Activated T-cell treated with anti-CD3 and anti-CD28 coated beads, Interleukin-2, amount 50 U/mL, for 48 hours (primary cell): Measurements from ENCODE around the gene STEAP4.
"Not testable (repeated sequence)": the region's sequence is repeated elsewhere in the genome, so short reads cannot be mapped to it uniquely, and the experiment has no call there.

Experiments used
- DNase-seq, 2 experiments: peaks; one replicate each; pipeline ENCODE4 v3.0.0-alpha.2; 2020

STEAP4 gene

DNA sequence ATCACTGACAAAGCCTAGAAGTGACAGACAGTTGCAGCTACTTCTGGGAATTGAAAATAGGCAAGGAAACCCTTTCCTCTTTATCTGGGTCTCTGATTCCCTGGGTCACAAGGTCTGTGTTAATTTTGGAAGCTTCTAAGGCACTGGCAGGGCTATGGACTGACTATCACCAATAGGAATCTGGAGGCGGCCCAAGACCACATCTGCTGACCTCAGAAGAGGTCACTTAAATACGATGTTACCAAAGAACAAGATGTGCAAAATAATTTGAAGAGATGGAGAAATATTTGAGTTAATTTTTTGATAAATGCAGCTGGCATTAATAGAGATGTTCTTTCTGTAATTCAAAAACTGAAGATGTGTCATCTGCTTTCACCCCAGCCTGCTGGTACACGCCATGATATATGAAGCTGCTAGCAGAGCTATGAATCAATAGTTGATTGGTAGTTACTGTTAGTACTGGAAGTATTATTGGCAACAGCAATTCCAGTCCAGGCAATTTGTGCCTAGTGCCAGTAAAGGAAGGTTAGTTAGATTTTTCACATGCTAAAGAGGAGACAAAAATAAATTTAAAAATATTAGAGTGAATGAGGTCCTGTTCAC is 5.5 kb upstream of the STEAP4 start:
- no peak for DNase-seq

DNA sequence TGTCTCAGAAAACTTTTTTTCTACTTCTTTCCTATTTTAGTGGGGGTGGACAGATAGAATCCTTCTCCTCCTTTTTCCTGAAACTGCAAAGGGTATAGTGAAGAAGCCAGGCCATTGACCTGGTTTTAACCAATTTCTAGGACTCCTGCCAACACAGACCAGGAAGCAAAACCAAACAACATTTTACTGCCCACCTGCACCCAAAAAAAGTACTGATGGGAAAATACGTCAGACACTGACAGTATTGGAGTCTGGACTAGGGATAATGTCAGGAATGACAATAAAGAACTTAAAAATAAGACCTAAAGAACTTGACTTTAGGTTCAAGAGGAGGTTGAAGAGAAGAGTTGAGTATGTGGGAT is 5.0 kb upstream of the STEAP4 start:
- no peak for DNase-seq

DNA sequence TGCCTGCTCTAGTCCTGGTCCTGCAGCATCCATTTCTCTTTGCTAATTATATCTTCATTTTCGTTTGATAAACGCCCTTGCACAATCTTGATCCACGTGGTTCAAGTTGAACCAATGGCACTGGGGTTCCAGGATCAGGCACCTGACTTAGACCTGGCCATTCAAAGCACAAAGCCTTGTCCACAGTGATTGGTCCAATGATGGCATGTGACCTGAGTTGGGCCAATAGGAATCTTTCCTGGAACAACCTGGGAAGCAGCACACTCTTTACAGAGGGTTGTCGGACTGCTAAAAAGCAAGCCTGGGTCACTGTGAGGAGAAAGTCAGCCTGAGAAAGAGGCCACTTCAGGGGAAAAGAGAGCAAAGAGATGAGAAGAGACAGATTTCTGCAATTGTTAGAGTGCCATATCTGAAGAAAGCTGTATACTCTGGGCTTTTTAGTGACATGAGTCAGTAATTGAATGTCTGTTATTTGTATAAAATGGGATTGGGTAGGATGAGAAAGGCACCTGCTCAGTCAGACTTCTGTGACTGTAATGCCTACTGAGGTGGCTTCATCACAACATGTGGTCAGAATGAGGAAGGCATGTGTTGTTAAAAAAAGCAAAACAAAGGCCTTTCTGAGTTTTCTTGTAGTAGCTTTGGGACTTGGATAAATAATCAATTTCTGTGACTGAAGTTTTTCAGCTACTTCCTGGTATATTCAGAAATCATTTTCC is 4.4 kb upstream of the STEAP4 start:
- no peak for DNase-seq

DNA sequence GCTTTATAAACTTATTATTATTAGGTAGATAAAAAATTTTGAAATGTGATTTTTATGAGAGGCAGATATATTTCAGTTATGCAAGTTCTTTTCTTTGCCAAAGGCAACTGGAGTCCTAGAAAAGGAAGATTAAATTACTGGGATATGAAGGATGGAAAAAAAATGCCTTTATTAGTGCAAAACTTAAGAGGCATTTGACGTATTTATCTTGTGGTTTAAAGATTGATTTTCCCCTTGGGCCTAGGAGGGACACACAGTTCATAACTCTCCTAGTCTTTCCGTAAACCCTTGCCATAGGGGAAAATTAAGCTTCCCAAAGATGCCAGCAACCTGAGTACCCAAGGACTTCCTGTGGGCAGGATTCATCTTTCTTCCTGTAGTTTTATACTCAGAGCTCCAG is 3.1 kb upstream of the STEAP4 start:
- DNase-seq = no peak

DNA sequence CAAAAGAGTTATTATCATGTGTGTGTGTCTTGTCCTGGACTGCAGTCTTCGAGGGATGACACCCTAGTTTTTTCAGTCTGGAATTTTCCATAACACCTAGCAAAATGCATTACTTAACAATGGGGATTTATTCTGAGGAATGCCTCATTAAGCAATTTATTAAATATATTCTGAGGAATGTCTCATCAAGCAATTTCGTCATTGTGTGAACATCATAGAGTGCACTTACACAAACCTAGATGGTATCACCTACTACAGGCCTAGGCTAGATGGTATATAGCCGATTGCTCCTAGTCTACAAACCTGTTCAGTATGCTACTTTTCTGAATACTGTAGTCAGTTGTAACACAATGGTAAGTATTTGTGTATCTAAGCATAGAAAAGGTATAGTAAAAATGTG is 1.1 kb upstream of the STEAP4 start:
- no peak for DNase-seq

DNA sequence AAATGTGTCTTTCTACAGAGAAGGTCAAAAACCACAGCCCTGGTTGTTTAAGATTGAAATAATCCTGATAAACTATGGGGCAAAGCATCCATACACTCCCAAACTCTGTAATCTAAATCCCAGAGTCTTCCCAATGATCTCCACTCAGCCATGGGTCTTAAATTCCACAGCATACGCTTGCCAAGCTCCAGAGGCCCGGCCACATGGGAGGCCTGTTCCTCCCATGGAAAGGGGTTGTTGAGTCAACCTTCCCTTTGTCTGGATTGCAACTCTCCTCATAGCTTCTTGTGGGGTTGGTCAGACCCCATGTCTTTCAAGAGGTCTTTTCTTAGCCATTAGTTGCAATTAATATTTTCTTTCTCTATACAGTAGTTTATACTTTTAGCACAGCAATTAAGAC is 718 bp upstream of the STEAP4 start:
- DNase-seq = no peak

DNA sequence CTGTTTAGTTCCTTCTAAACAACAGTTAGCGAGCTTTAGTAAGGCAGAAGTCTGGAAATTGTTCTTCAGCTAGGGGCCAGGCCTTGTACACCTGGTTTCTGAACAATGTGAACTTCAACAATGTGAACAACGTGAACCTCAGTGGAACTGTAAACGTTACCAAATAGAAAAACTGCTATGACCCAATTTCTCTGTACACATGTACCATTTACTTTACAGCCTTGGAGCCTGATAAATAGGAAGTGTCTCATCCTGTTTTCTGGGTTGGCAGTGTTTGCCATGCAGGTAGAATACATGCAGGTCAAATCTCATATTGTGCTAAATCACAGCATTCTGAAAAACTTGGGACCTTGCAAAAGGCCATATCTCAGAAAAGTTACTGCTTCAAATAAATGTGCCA is 1.6 kb downstream of the STEAP4 start:
- no peak for DNase-seq

DNA sequence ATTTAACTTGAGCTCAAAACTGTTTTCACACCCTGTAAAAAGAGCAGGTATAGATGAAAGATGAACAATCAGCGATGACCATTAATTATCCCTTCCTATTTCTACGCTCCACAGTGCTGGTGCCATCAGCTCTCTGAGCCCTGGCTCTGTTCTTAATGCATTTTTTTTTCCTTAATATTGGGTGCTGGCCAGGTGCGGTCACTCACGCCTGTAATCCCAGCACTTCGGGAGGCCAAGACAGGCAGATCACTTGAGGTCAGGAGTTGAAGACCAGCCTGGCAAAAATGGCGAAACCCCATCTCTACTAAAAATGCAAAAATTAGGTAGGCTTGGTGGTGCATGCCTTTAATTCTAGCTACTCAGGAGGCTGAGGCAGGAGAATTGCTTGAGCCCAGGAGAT is 4.2 kb downstream of the STEAP4 start:
- DNase-seq = no peak

DNA sequence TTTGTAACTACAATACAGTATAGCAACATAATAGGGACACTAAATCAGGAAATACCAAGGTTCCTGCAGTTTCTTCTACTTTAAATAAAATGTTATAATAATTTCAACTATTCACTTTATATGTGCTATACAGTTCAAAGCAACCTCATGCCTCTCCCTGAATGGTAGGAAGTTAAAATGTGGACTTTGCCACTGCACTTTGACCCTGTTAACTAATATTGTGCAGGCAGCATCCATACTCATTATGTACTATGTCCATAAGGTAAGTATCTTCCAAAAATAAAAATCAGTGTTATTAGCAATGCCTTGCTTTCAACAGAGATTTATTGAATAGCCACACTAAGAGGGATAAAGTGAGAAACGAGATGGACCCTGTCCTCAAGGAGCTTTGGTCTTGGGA is 4.8 kb downstream of the STEAP4 start:
- DNase-seq = no peak

DNA sequence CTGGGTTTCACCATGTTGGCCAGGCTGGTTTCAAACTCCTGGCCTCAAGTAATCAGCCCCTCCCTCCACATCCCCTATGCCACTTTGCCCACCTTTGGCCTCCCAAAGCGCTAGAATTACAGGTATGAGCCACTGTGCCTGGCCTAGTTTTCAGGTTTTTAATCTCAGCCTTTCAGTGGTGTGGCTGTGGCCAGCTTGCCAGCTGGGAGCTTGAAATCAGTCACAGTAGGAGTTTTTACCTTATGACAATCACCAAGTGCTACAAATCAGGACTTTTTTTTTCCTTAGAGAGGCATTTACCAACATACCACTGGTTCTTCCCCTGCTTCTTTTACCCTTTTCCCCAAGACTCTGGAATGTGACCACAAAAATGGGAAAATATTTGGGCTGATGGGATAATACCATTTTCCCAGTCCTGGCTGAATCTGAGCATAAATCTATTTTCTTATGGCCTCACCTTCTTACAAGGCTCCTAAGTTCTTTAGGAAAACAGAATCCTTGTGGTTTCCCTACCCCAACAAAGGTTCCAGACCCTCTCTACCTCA is 6.2 kb downstream of the STEAP4 start:
- no peak for DNase-seq

DNA sequence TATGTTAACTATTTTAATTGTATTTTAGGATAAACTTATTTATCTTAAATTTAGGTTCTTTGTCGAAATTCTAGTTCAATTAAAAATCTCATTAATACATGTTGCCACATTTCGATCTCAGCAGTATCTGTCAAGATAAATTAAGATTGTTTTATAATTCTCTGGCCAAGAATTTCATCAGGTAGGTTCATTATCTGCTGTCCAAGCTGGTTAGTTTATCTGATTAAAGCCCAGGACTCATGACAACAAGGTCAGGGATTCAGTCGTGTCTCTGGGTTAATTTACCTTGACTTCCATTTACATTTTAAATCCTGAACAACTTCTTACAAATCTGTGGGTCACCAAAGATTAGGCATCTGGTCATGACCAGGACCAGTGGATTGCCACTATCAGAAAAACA is 7.6 kb downstream of the STEAP4 start:
- DNase-seq = no peak

DNA sequence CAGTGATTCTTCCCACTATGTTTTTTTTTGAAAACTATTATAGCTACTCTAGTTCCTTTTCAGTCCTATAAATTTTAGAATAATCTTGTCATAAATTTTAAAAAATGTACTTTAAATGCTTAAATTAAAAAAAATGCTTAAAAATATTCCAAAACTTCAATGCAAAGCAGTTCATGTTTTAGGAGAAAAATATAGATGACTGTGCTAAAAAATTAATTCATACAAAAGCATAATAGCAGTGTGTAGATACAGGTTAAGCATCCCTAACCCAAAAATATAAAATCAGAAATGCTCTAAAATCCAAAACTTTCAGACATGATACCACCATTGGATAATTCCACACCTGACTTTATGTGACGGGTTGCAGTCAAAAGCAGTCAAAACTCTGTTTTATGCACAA is 12.8 kb downstream of the STEAP4 start:
- DNase-seq = no peak

DNA sequence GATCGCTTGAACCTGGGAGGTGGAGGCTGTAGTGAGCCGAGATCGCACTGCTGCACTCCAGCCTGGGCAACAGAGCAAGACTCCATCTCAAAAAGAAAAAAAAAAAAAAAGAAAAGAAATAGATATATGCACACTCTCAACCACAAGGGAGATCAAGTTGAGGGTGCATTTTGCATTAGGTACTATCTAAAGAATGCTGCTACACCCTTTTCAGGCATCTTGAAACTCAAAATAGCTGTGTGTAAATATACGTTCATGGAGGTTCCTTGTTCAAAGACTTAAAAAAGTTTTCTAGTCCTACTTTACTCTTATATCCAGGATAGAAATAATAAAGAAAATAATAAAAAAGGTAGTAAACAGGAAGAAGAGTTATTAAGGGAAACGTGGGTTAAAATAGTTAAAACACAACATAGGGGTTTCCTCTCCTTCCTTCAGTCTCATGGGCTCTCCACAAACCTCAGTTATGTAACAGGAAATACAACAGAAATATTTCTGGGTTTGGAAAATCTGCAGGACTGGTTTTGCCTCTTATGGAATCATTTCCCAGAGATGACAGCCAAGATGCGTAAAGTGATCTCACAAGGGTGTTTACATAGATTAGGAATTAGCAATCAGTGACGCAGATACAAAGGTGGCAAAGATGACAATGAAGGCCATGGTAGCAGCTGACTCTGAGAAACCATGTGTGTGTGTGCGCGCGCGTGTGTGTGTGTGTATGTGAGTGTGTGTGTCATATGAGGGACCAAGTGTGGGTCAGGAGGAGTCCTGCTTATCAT is 15.1 kb downstream of the STEAP4 start:
- DNase-seq = no peak

DNA sequence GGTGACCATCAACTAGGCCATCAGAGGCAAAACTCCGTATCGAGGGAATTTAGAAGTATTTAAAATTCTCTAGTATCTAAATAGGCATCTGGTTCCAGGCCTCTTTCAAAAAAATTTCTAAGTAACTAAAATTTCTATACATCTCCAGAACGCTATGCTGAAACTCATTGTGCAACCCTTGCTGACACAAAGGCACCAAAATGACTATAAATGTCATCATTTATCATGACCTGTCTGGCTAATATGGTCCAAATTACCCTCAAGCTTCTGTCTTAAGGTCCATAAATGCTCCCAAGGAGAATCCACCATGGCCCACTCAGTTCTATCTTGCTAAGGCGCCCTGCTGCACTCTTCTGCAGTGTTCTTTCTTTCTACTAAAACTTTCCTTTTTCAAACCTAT is 16.2 kb downstream of the STEAP4 start:
- DNase-seq = no peak

DNA sequence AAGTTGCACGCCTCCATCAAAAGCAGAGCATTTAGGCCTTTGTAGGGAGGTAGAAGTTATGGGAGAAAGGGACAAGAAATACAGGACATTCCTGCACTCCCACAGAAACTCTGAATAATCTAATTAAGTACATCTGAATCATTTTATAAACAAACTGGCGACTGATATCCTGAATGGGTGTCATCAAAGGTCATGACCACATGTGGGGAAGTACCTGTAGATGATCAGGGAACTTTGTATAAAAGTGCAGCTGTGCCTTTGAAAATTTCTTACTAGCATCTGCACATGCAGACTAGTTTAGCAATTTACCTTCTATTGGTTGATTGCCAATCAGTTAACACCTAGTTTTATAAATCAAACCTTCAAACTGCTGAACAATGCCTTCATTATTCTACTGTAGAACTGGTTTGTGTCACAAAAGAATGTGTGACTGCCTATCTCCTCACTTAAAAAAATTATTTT is 17.1 kb downstream of the STEAP4 start:
- no peak for DNase-seq

DNA sequence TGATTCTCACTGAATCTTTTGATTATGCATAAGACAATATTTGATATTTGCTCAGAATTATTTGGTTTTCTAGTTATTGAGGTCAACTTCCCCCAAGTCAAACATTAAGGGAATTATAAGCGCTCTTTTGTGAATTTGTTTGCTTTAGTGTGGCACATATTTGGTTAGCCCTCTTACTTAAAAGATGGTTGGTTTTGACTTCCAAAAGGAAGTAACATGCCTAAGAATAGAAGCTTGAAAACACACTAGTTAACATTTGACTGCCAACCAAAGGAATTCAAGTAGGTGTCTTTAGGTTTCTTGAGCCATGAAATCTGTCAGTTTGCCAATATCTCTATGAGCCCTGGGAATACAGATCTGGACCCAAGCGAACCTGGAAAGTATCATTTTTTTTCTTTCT is 24.9 kb downstream of the STEAP4 start:
- no peak for DNase-seq

DNA sequence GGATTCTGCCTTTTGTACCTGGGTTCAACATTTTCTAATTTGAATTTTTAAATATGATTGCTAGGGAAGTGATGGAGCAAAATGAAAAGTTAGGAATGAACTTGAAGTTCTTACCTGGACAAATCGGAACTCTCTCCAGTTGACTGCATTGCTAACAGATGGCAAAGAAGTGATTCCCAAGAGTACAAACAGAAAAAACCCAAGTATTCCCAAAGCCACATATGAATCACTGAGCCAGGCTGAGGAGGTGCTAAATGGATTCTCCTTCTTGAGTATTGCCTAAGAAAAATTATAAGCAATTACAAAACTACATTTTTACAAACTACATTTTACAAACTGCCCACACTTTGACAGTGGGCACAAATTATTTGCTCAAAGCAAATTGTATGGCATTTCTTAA is 25.9 kb downstream of the STEAP4 start:
- no peak for DNase-seq

DNA sequence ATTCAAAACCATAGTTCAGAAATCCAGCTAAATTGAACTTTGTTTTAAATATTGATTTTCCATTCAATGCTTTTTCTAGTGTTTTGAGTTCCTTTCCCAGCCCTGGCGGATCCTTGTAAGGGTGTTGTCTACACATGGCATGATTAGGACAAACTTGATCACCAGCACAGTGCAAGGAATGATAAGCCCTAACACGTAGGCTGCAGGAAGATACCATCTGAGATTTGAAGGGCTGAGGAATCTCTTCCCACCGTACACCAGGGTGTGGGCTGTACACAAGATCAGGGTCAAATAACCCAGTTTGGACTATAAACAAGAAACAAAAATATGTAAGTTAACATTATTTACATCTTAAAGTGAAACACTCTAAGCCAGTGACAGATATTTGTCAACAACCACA is 27.4 kb downstream of the STEAP4 start:
- no peak for DNase-seq

DNA sequence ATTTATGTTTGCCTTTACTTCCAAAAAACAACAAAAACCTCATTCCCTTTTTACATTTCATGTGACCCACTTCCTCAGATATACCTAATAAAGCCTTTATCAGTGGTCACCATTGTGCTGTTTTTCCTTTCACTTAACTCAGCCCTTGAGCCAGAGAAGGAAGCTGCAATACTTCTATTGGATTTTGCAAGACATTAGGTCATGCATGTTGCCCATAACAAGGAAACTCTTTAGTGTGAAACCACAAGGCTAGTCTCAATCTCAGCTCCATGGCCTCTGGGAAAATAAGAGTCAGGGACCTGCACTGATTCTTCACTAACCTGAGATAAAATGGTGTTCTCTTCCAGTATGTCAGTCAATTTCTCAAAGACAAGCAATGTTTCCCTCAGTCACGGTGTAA is 27.8 kb downstream of the STEAP4 start:
- no peak for DNase-seq

DNA sequence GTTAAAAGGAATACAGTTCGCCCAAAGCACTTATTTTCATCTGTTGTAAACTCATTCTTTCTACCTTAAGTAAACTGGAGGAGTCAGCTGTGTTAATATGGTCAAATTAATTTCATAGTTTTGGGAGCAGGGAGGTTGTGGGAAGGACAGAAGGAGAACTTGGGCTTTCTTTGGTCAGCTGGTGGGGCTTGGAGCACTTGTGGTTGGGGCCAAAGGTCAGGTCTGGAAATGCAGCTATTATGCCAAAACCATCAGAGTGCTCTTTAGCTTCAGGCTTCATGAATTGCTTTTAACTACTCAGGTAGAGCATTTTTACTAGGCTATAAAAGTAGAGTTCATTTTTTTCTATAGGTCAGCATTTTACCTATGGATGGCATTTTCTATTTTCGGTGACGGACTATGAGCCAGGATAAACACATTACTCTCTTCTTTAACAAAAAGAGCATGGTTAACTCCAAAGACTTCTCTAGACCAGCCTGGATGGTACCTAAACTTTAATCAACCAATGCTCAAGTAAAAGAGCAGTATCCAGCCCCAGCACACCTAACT is 30.0 kb downstream of the STEAP4 start:
- DNase-seq = no peak

DNA sequence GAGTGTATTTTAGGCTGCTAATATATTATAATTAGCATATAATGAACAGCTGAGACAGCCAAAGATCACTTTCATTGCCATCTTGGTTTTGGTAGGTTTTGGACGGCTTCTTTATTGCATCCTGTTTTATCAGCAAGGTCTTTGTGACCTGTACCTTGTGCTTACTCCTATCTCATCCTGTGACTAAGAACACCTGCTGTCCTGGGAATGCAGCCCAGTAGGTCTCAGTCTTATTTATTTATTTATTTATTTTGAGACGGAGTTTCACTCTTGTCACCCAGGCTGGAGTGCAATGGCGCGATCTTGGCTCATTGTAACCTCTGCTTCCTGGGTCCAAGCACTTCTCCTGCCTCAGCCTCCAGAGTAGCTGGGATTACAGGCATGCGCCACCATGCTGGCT is 31.8 kb downstream of the STEAP4 start:
- DNase-seq = not testable (repeated sequence)

DNA sequence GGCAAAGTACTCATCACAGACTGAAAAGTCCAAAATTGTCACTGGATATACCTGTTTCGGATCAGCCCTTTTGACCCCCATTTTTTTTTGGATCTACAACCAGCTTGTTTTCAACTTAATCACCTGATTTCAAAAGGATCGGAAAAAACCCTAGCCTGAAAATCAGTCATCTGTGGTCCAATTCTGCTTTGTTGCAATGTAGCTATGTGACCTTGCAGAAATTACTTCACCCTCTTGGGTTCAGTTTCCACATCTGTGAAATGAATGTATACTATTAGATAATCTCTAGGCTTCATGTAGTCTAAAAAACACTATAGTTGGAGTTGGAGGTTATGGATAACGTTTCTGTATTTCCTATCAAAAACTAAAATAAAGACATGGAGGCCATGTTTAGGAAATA is 37.1 kb downstream of the STEAP4 start:
- no peak for DNase-seq

DNA sequence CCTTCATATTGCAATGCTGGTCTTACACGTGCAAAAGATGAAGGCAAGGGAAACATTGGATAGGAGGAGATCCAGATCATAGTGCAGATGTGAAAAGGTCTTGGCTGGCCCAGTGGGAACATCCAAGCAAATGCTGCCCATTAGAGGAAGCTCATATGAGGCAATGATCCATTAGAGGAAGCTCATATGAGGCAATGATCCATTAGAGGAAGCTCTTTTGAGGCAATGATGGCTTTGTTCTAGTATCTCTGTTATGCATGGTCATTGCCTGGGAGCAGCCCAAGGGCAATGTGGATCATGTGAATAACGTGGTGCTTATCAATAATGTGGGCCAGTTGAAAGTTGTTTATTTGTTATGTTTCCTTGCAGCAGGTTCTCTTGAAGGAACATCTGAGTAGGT is 37.8 kb downstream of the STEAP4 start:
- no peak for DNase-seq

DNA sequence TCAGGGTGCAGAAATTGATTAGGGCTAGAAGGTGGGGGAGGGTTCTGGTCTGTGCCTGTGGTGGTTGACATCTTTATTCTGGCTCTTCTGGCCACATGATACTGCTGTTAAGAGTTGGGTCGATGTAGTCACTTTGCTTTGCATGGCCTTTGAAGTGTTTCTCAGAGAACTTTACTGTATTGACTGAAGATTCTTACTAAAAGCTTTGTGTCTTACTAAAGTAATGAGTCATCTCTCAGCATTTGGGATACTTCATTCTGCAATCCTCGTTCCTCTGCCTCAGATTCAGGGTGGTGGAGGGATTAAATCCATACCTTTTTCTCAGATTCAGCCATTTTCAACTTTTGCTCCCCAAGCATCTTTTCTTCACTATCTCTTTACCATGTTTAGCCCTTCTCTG is 38.6 kb downstream of the STEAP4 start:
- no peak for DNase-seq
